ENCODE data around the gene TMEM132D. TPM values are rescaled to one million over a fixed set of nuclear protein-coding genes. Genes with fewer than 3 reads are reported as not detected.

TMEM132D gene
- total RNA-seq, 1 donor from 2014 or later: not detected

- no peak overlapping the region for H3K4me3 Mint-ChIP-seq (ENCODE audit: unreplicated experiment)
- Histone ChIP-seq H3K9me3 (ENCODE audit: insufficient read depth, low read depth, low read length) (peaks cover 4% of the 10 kb centered on the region), H3K9ac (ENCODE audit: low read length) (no peak overlapping the region), H3K27ac (ENCODE audit: low read depth, low read length) (no peak overlapping the region), H4K20me1 (ENCODE audit: insufficient read depth, low read length) (no peaks in the 10 kb centered on the region), H3K79me2 (ENCODE audit: insufficient read depth, low read length) (no peaks in the 10 kb centered on the region), H3K4me3 (ENCODE audit: insufficient read depth, low read depth, low read length) (no peak overlapping the region), H3K27me3 (ENCODE audit: insufficient read depth, low read length) (no peaks in the 10 kb centered on the region), H3K36me3 (ENCODE audit: insufficient read depth, low read length) (no peaks in the 10 kb centered on the region), H2AFZ (ENCODE audit: low read depth, low read length) (no peak overlapping the region), H3K4me2 (ENCODE audit: low read length) (no peak overlapping the region), H3K4me1 (ENCODE audit: insufficient read depth, low read length) (peaks cover 5% of the 10 kb centered on the region)
- no peaks in the 10 kb centered on the region for H3K4me1 Mint-ChIP-seq (ENCODE audit: low read depth, unreplicated experiment)
- H3K27ac Mint-ChIP-seq (ENCODE audit: unreplicated experiment): no peak overlapping the region
- FAIRE-seq: no peak
- no peak for DNase-seq (ENCODE audit: low read depth)
- H3K27me3 Mint-ChIP-seq (ENCODE audit: low read depth, unreplicated experiment): no peaks in the 10 kb centered on the region
- no peaks in the 10 kb centered on the region for H3K36me3 Mint-ChIP-seq (ENCODE audit: low read depth, unreplicated experiment)
- peaks cover 15% of the 10 kb centered on the region for H3K9me3 Mint-ChIP-seq (ENCODE audit: unreplicated experiment)
- TF ChIP-seq EZH2 (IDR thresholded peaks at IDR 0.05; ENCODE audit: insufficient read depth, low read length) (no peak), CTCF (IDR thresholded peaks at IDR 0.05; ENCODE audit: insufficient read depth, low read depth, low read length) (no peak)
Measured at GRCh38 chr12:129064209-129064855, 839.5 kb downstream of the TMEM132D start.

- no peak overlapping the region for H2AFZ ChIP-seq (ENCODE audit: low read depth, low read length)
- no peak overlapping the region for H3K4me2 ChIP-seq (ENCODE audit: low read length)
- H3K79me2 ChIP-seq (ENCODE audit: insufficient read depth, low read length): no peaks in the 10 kb centered on the region
- no peak for DNase-seq (ENCODE audit: low read depth)
- H3K9me3 ChIP-seq (ENCODE audit: insufficient read depth, low read depth, low read length): peaks cover 4% of the 10 kb centered on the region
- H3K36me3 ChIP-seq (ENCODE audit: insufficient read depth, low read length): no peaks in the 10 kb centered on the region
- TF ChIP-seq EZH2 (IDR thresholded peaks at IDR 0.05; ENCODE audit: insufficient read depth, low read length) (no peak), CTCF (IDR thresholded peaks at IDR 0.05; ENCODE audit: insufficient read depth, low read depth, low read length) (no peak)
- H3K9ac ChIP-seq (ENCODE audit: low read length): no peak overlapping the region
- H3K27ac ChIP-seq (ENCODE audit: low read depth, low read length): no peak overlapping the region
- Mint-ChIP-seq H3K27me3 (ENCODE audit: low read depth, unreplicated experiment) (no peaks in the 10 kb centered on the region), H3K36me3 (ENCODE audit: low read depth, unreplicated experiment) (no peaks in the 10 kb centered on the region), H3K9me3 (ENCODE audit: unreplicated experiment) (peaks cover 15% of the 10 kb centered on the region), H3K4me3 (ENCODE audit: unreplicated experiment) (no peak overlapping the region), H3K27ac (ENCODE audit: unreplicated experiment) (no peak overlapping the region), H3K4me1 (ENCODE audit: low read depth, unreplicated experiment) (no peaks in the 10 kb centered on the region)
- no peak overlapping the region for H3K4me3 ChIP-seq (ENCODE audit: insufficient read depth, low read depth, low read length)
- FAIRE-seq: no peak
- H3K27me3 ChIP-seq (ENCODE audit: insufficient read depth, low read length): no peaks in the 10 kb centered on the region
- H4K20me1 ChIP-seq (ENCODE audit: insufficient read depth, low read length): no peaks in the 10 kb centered on the region
- H3K4me1 ChIP-seq (ENCODE audit: insufficient read depth, low read length): peaks cover 5% of the 10 kb centered on the region
Measured at GRCh38 chr12:129063600-129063999, 840.2 kb downstream of the TMEM132D start.

DNA sequence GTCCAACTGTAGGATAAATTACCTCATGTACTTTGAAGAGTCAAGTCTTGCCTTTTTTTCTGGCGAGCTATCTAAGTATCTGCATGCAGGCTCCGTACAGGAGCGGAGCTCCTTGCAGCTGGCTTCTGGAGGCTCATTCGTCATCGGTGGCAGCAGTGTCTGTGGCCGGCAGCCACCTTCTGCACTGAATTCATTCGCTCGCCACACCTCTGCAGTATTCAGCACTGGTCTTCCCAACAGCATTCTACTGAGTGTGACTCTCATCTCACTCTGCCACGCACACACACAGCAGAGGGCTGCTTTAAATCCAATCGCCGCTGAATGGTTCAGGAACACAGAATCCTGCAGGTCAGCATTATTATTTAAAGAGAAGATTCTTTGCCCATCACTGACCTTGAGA lies 850.6 kb downstream of the TMEM132D start:
- no peaks in the 10 kb centered on the region for H3K36me3 Mint-ChIP-seq (ENCODE audit: low read depth, unreplicated experiment)
- no peak overlapping the region for H3K4me3 Mint-ChIP-seq (ENCODE audit: unreplicated experiment)
- no peak overlapping the region for H3K27ac Mint-ChIP-seq (ENCODE audit: unreplicated experiment)
- no peaks in the 10 kb centered on the region for H3K36me3 ChIP-seq (ENCODE audit: insufficient read depth, low read length)
- H3K9me3 Mint-ChIP-seq (ENCODE audit: unreplicated experiment): peaks cover 3% of the 10 kb centered on the region
- no peak for DNase-seq (ENCODE audit: low read depth)
- peaks cover 13% of the 10 kb centered on the region for H3K9me3 ChIP-seq (ENCODE audit: insufficient read depth, low read depth, low read length)
- no peak overlapping the region for H2AFZ ChIP-seq (ENCODE audit: low read depth, low read length)
- TF ChIP-seq CTCF (IDR thresholded peaks at IDR 0.05; ENCODE audit: insufficient read depth, low read depth, low read length) (no peak), EZH2 (IDR thresholded peaks at IDR 0.05; ENCODE audit: insufficient read depth, low read length) (no peak)
- no peak overlapping the region for H3K9ac ChIP-seq (ENCODE audit: low read length)
- no peaks in the 10 kb centered on the region for H3K27me3 Mint-ChIP-seq (ENCODE audit: low read depth, unreplicated experiment)
- no peaks in the 10 kb centered on the region for H4K20me1 ChIP-seq (ENCODE audit: insufficient read depth, low read length)
- no peak overlapping the region for H3K4me3 ChIP-seq (ENCODE audit: insufficient read depth, low read depth, low read length)
- no peaks in the 10 kb centered on the region for H3K27me3 ChIP-seq (ENCODE audit: insufficient read depth, low read length)
- H3K27ac ChIP-seq (ENCODE audit: low read depth, low read length): no peak overlapping the region
- H3K79me2 ChIP-seq (ENCODE audit: insufficient read depth, low read length): no peaks in the 10 kb centered on the region
- H3K4me1 ChIP-seq (ENCODE audit: insufficient read depth, low read length): no peaks in the 10 kb centered on the region
- no peak for FAIRE-seq
- no peak overlapping the region for H3K4me2 ChIP-seq (ENCODE audit: low read length)
- H3K4me1 Mint-ChIP-seq (ENCODE audit: low read depth, unreplicated experiment): no peaks in the 10 kb centered on the region

All from astrocyte (in vitro differentiated cells and primary cell).